HG03196 (cell line): ENCODE measurements around the gene PCNX4.
A peak's percentile ranks its signal among the peaks of the same experiment; 100 is the strongest.

Source experiments
- ATAC-seq: cut with Tn5 transposase; IDR thresholded peaks from one replicate; pipeline ENCODE4 v1.9.1; 2021; ENCODE audit not compliant: unreplicated experiment

PCNX4 gene

DNA sequence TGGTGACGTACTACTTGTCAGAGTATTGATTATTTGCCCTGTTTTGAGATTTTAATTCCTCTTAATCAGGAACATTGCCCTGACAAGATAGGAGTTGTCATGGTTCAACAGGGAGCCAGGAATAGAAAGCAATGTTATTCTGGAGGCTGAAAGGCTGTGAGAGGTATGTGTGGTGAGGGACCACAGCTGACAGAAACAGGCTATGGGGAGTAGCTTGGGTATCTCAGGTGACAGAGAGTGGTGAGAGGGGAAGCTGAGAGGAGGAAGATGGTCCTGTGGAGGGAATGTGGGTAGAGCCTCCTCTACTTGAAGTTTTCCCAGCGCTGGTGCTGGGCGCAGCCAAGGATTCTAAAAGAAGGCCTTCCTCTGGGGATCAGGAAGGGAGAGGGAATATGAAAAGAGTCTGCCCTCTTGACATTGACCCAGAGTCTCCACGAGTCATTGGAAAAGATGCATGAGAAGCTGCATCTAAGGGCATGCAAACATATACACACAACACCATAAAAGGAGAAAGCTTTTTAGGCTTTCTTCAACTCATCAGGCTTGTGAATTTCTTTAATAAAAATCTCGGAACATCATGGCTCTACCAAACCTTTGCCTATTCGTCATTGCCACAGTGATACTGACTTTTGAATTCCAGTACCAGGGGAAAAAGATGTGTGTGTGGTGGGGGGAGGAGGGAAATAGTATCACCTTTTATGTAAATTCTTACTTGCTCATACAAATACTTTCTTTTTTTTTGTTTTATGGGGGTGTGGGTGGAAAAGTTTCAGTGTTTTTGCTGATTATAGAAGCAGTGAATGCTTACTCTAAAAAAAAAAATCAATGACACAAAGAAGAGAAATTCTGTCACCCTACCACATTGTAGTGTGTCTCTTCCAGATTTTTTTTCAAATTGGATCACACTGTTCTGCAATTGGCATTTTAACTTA, 113.4 kb downstream of the PCNX4 start:
- ATAC-seq = peak; percentile 42

DNA sequence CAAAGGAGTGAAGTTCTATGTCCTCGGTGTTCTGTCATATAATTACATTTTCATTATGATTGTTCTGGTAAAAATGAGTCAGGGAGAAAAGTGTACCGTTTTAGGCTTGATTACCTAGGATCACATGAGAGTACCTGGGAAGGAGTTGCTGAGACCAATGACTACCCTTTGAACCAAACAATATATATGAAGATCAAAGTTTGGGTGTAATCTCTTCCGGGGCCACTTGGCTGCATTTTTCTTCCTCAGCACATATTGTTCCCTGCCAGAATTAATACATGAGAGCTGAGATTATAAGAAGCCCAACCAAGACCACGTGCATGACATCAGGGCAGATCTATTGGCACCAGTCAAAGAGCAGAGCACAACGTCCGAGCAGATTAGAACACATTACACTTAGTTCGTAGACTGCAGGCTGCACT, 114.5 kb downstream of the PCNX4 start:
- ATAC-seq = no peak

DNA sequence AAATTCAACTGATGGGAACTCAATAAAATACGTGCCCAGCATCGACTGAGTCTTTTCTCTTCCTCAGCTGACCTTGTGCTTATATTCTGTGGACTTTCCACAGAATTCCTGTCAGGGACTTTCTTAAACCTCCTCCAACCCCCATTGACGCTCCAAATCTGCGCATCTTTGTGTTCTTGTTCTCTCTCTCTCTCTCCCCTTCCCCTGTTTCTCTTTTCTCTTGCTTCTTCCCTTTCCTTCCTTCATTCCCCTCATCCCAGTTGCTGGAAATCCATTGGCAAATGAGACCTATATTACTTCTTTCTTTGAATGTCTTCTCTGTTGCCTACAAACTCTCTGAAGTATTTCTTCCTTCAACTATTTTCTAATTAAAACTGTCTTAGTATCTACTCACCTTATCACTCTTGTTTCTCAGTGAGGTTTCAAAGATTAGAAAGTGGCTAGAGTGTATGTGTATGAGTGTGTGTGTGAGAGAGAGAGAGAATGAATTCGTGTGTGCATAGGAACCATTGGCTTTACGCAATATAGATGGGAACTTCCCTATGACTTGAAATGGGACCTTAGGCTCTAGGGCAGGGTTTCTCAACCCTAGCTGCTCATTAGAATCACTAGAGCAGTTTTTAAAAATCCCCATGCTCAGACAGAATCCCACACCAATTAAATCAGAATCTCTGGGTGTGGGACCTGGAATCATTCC, 115.3 kb downstream of the PCNX4 start:
- peak; percentile 27 for ATAC-seq

DNA sequence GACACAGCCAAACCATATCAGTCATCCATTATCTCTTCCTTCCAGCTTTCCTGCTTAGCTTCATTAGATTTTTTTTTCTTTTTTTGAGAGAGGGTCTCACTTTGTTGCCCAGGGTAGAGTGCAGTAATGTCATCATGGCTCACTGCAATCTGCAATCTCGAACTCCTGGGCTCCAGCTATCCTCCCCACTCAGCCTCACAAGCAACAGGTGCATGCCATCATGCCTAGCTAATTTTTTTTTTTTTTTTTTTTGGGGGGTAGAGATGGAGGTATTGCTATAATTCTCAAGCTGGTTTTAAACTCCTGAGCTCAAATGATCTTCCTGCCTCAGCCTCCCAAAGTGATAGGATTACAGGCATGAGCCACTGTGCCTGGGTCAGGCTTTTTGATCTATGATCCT, 119.0 kb downstream of the PCNX4 start:
- ATAC-seq = no peak

DNA sequence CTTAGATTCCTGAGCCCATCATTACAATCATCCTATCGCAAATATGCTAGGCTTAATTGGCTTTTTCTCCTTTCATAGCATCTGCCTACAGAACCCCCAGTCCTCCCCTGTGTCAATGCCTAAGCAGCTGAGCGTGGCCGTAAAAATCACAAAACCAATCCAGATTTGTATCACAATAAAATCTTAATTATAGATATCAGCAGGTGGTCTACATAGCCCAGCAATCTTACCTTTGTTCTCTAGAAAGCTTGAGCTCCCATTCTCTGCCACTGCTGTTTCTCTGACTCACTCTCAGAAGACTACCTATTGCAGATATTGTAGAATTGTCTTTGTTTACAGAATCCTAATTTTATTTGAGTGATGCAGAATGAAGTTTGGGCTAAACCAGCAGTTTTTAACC, 119.4 kb downstream of the PCNX4 start:
- ATAC-seq = no peak

DNA sequence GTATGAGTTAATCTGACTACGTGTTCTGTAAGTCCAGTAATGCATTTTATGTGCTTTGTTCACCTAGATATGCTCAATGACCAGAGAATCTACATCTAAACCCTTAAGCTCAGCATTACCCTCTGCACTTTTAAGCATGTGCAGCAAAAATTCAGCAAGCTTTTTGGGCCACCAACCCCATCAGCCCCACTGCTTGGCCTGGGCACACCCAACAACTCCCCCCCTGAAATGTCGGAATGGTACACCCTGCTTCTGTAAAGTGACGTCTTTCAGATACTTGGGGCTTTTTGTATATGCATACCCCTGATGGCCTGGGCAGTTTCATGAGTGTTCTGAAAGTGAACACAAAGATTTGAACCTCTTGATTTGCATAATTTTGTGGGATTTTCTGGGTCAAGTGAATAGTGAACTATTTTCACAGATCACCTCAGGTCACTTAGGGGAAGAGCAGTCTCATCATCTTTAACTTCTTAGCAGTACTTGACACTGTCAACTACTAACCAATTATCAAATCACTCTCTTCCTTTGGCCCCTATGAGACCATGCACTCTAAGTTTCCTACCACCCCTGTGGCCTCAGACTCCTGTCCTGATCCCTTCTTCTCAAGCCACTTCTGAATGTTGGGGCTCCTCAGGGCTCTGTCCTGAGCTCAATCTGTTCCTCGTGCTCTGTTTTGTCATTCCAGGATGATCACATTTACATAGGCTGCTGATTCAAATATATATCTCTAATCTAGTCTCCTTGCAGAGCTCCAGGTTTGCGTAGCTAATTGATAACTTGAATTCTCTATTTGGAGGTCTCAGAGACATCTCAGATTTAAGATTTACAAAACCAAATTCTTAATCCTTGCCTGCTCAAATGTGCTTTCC, 121.0 kb downstream of the PCNX4 start:
- peak; percentile 89 for ATAC-seq

DNA sequence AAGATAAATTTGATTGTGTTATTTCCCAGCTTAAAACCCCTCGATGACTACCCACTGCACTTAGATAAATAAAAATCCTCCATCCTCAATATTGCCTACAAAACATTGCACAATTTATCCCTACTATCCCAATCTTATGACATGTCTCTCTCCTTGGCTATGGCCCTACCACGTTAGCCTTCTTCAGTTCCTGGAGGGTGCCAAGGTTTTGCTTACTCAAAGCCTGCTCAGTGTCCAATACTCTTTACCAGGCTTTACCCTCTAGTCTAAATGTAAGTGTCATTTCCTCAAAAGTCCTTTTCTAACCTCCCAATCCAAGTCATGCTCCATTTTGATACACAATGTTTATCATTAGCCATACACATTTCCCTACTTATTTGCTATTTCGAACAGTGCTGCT, 122.3 kb downstream of the PCNX4 start:
- ATAC-seq = no peak

DNA sequence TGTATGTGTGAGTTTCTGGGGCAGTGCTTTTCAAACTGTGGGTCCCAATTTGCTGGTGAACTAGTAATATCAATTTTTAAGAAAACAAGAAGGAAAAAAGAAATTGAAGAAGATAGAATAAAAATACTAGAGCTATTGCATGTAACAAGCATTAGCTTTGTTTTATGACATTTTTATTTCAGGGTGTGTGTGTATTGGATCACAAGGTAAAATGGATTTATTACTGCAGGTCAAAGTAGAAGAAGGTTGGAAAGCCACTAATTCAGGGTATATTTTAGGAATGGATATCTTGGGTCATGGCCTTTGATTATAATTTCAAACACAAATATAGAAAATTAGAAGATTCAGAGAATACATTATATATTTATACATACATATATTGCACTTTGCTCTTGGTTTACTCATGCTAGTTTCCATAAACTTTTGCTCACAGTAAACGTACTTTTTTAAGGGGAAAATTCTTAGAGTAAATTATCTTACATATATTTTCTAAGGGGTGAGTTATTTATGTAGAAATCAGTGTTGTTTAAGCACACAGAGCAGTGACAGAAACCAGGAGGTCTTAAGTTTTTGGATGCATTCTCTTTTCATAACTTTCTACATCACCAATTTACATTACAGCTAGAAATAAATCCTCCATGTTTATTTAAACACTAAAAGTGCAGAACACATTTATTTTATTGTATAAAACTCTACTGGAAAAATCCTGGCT, 122.8 kb downstream of the PCNX4 start:
- ATAC-seq = no peak

DNA sequence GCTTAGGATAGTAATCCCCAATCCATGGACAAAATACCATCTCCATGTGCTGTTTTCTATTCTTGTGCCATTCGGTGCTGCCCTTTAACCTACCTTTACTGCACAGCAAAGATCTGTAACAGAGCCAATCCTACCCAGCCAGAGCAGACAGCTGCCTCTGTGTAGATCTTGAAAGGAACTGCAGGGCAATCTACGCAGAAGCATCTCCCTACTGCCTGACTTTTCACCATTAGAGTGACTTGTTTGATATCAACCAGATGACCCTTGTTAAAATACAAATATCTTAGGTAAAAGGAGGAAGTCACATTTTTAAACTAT, 123.4 kb downstream of the PCNX4 start:
- ATAC-seq = no peak

DNA sequence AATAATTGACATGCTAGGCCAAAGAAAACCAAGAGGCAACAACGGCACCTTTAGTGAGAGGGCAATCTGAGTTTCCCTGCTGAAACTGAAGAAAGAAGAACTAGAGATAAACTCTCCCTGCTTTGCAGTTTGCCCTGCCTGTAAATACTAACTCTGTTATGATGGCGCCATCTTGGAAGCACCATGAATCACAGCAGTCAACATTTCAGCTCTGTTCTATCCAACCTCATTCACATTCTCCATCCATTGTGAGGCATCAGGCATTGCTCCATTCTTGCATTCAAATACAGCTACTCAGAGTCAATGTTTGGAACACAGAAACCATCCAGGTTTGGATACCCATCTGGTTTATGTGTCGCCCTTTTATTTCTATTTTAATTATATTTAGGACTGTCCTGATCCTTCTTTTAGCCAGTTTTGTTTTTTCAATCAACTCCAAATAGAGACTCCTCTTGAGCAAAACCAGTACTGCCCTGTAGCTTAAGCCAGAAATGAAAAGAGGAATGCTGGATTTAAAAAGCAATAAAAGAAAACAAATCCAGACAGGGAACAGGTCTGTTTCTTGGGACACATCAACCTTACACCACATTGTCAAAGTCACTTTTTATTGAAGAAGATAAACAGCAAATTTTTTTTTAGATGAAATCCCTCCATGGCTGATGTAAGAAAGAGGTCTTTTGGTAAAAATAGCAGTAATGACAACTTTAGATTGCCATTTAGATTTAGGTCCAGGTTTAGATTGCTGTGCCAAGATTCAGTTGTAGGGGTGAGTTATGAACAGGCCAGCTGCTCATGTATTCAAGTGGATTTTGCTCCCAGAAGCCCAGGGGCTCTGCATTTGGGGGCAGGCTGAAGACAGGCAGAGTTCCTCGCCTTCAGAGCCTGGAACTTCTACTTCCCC, 124.0 kb downstream of the PCNX4 start:
- no peak for ATAC-seq

DNA sequence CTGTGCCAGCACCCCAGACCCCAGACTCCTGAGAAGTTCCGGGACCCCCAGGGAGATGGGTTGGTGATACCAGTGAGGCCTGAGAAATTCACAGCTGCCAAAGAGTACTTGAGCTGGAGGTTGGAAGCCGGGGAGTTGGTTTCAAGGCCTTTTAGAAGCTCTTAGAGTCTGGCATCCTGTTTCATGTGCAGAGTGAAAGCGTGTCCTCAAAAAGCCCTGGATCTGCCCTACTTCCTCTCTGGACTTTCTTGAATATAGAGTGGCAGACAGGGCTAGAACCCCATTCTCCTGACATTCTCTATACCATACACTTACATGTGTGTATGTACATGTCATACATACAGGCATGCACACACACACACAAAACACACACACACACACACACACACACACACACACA, 126.0 kb downstream of the PCNX4 start:
- no peak for ATAC-seq
